Right renal pelvis (tissue), 4 donors: ENCODE results near the gene ITPRIPL1. TPM values are rescaled to one million over a fixed set of nuclear protein-coding genes. Genes with fewer than 3 reads are reported as not detected.

Experiments
- DNase-seq, 4 donors: peaks; one replicate each; pipeline ENCODE4 v3.0.0-alpha.2; 2013; ENCODE audit warnings: low read depth in 4 of 4, low spot score in 3 of 4, missing footprints in 1 of 4
- polyA plus RNA-seq, 4 donors: library from polyadenylated mRNA; unstranded; fragments of 120-200 nt; gene quantifications; one replicate each; pipeline ENCODE4 v1.2.1, GENCODE V29; 2013; ENCODE audit not compliant: insufficient read length in 4 of 4

The ITPRIPL1 gene
- polyA plus RNA-seq, 4 donors = 4.4 to 5.3 (median 4.8) TPM

DNA sequence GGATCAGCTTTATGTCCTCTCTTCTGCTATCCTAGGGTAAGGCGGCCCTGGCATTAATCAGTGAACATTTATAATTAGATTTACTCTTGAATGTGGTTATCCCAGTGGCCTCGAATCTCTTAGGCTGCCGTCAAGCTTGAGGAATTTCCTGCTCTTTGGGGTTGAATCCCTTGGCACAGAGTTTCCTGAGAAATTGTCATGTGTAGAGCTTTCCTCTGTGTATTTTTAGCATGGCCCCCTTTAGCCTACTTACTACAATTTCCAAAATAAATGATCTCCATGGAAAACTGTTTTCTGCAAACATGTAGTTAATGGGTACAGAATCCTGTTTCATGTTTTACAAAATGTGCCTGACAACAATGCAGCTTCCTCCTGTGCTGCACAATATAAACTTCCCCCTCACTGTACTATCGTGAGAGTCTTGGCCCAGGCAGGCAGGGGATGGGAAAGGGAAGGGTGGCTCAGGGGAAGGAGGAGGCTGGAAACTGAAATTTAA lies 28.5 kb downstream of the ITPRIPL1 start:
- DNase-seq = no peak

DNA sequence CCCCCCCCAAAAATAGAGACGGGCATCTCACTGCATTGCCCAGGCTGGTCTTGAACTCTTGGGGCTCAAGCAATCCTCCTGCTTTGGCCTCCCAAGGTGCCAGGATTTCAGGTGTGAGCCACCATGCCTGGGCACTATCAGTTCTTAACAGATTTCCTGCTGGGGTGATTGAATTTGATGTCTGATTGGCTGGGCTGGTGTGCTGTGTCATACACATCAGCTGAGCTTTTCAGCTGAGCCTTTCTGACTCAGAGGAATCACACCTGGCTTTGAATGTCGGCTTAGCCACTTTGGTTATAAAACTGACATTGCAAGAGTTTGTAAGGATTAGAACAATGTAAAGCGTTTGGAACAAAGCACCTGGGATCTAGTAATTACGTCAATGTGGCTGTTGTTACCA lies 29.4 kb downstream of the ITPRIPL1 start:
- no peak for DNase-seq

DNA sequence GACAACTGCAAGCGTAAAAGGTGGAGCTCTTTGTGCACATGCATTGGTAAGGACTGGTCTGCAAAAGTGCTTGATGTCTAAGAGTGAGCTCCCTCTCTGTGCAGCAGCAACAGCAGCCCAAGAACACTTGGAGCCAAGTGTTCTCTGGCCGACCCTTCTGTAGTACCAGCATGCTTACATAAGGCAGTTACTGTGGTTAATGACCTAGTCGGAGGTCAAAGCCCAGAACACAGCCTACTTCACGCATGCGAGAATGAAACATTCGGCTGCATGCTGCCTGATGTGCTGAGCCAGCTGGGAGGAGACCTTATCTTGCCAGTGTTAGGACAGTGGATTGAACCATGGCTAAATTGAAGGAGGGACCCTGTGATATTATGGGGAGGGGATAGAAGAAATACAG lies 31.8 kb downstream of the ITPRIPL1 start:
- DNase-seq = no peak

DNA sequence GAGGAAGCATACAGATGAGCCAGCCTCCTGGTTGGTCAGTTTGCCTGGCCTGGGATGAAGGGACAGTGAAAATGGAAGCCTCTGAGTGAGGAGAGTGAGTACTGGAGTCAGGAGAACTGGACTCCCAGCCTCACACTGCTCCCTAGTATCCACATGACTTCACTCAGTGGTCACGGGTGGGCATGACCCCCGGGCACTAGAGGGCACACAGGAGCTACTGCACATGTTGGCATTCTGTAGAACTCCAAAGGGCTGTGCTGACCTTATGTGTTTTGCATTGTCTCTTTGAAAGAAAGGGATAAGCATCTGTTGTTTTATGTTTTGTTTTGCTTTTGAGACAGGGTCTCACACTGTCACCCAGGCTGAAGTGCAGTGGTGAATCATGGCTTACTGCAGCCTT lies 34.2 kb downstream of the ITPRIPL1 start:
- DNase-seq = no peak

DNA sequence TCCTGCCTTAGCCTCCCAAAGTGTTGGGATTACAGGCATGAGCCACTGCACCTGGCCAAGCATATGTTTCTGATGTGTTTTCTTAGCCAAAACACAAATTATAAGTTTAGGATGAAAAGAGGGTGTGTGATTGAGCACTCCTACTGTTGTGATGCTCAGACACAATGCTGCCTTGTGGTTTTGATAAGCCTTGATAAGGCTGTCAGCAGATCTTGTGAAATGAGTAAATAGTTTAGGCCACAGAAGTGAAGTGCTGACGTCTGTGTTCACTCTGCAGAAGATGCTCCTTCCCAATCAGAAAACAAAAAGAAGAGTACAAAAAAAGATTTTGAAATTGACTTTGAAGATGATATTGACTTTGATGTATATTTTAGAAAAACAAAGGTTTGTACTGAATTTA lies 34.7 kb downstream of the ITPRIPL1 start:
- no peak for DNase-seq

DNA sequence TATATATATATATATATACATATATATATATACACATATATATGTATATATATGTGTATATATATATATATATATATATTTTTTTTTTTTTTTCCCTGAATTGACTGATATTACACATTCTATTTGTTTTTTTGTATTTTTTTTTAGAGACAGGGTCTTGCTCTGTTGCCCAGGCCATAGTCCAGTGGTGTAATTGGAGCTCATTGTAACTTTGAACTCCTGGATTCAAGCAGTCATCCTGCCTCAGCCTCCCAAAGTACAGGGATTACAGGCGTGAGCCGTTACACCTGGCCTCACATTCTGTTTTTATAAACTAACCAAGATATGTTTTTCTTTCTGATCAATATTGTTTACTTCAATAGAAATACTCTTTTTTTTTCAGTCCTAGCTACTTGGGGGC lies 36.6 kb downstream of the ITPRIPL1 start:
- no peak for DNase-seq

DNA sequence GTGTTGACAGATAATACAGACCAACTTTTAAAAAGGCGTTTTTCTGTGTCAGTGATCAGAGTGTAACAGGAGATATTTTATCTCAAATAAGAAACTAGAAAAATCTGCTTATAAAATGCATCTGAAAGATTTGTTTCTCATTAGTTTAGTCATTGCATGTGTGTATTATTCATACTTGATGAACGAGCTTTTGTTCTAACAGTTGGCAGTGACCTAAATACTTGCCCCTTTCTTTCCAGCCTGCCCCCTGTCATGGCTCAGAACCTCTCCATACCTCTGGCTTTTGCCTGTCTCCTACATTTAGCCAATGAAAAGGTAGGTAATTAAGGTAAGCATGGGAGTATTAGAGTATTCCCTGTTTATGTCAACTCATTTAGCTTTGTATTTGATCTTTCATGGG lies 44.1 kb downstream of the ITPRIPL1 start:
- no peak for DNase-seq

DNA sequence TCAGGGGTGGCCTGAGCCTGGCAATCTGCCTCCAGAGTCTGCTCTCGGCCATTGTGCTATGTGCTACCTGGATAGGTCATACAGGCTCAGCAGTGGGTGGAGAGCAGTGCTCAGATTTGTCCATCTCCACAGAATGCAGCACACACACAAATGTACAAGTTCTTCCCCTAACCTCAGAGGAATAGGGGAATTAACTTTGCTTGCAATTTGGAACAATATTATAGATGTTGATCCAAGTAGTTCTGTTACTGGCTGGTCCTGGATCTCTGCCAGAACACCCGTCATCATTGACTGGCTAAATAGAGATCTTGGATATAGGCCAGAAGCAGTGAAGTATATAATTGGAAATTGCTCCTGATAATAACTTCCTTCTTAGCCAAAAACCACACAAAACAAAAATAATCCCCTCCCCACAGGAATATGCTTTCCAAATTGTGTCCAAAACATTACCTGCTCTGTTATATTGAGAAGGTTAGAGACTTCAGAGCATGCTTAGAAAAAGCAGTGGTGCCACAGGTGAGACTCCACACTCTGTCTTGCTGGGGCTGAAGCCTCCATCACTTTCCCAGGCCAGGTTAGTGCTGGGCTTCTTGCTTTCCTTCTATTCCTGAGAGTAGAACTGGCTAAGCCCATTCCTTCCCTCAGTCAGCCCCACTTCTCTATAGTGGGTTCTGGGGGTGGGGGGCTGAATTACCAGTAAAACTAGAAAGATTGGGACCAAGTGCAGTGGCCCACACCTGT lies 49.3 kb downstream of the ITPRIPL1 start:
- peak; percentile 12 to 33 (median 16) for DNase-seq

Other genes starting within 250 kb of the ITPRIPL1 start
- 1 to 10 TPM; 2.8 to 6.3 (median 4.8) TPM for gene ADRA2B, start 208.7 kb upstream of the ITPRIPL1 start, polyA plus RNA-seq
- under 1 TPM in 2 of 4 donors, not detected in 2; 0.23 to 0.32 TPM for gene ASTL, start 186.8 kb upstream of the ITPRIPL1 start, polyA plus RNA-seq
- 1 to 10 TPM; 3.6 to 6.9 (median 4.1) TPM for gene DUSP2, start 179.9 kb upstream of the ITPRIPL1 start, polyA plus RNA-seq
- gene STARD7, start 116.5 kb upstream of the ITPRIPL1 start, polyA plus RNA-seq = 100 to 1,000 TPM; 125 to 152 (median 147) TPM
- gene TMEM127, start 59.3 kb upstream of the ITPRIPL1 start, polyA plus RNA-seq = 10 to 100 TPM; 47.6 to 49.1 (median 48.5) TPM
- 10 to 100 TPM; 66.8 to 71.9 (median 68.9) TPM for gene CIAO1, start 59.1 kb upstream of the ITPRIPL1 start, polyA plus RNA-seq
- gene SNRNP200, start 19.8 kb upstream of the ITPRIPL1 start, polyA plus RNA-seq = 100 to 1,000 TPM; 164 to 179 (median 169) TPM
- gene NCAPH, start 10.4 kb downstream of the ITPRIPL1 start, polyA plus RNA-seq = 10 to 100 TPM; 14.7 to 20.6 (median 18.7) TPM
- gene NEURL3, start 180.0 kb downstream of the ITPRIPL1 start, polyA plus RNA-seq = 1 to 10 TPM; 4.8 to 7.2 (median 5.7) TPM
- gene ARID5A, start 211.4 kb downstream of the ITPRIPL1 start, polyA plus RNA-seq = 1 to 10 TPM; 4.7 to 5.7 (median 4.9) TPM